Naive thymus-derived CD8-positive, alpha-beta T cell (primary cell): ENCODE measurements around the gene WTAP. TPM values are rescaled to one million over a fixed set of nuclear protein-coding genes. Genes with fewer than 3 reads are reported as not detected.
"Not testable (repeated sequence)": the region's sequence is repeated elsewhere in the genome, so short reads cannot be mapped to it uniquely, and the experiment has no call there.

Experiments
- ATAC-seq, 2 donors: fragments of 150-1000 bp; cut with Tn5 transposase in 1 of 2; sonication (Bioruptor Pico), chemical (Tn5 transposase) in 1 of 2; 1 replicate in 1 of 2; 2 replicates in 1 of 2; pipeline ENCODE4 v1.10.0; 2021; ENCODE audit warnings: mild to moderate bottlenecking in 2 of 2, moderate library complexity in 2 of 2
- POLR2A ChIA-PET: fragments of 350-600 bp; sonication (Branson Sonifier 250); formaldehyde crosslinking; loops from one replicate; lab custom pipeline; 2021; ENCODE audit warnings: antibody characterized with exemption; lab: Charles Lee
- DNase-seq, 10 donors: peaks; one replicate each; pipeline versions ENCODE4 v3.0.0 to v3.0.0-alpha.2; 2020 to 2022
- H3K27ac Mint-ChIP-seq, 10 donors: one replicate each; pipeline ENCODE4 v1.8.0; 2020 to 2022; ENCODE audit warnings: mild to moderate bottlenecking in 10 of 10, mixed read lengths in 10 of 10, moderate library complexity in 4 of 10, inconsistent platforms in 1 of 10
- H3K27me3 Mint-ChIP-seq, 5 donors: one replicate each; pipeline ENCODE4 v1.8.0; 2021 to 2022; ENCODE audit warnings: mixed read lengths in 5 of 5
- H3K36me3 Mint-ChIP-seq, 3 donors: one replicate each; pipeline ENCODE4 v1.8.0; 2020 to 2022; ENCODE audit warnings: mixed read lengths in 3 of 3, mild to moderate bottlenecking in 2 of 3, inconsistent platforms in 1 of 3
- H3K4me1 Mint-ChIP-seq, 4 donors: one replicate each; pipeline ENCODE4 v1.8.0; 2021 to 2022; ENCODE audit warnings: mixed read lengths in 4 of 4
- H3K4me3 Mint-ChIP-seq, 10 donors: one replicate each; pipeline ENCODE4 v1.8.0; 2020 to 2022; ENCODE audit warnings: mild to moderate bottlenecking in 10 of 10, mixed read lengths in 10 of 10, moderate library complexity in 6 of 10, inconsistent platforms in 1 of 10
- H3K9me3 Mint-ChIP-seq, 9 donors: one replicate each; pipeline ENCODE4 v1.8.0; 2020 to 2022; ENCODE audit warnings: mixed read lengths in 9 of 9, mild to moderate bottlenecking in 3 of 9, inconsistent platforms in 1 of 9, moderate library complexity in 1 of 9
- polyA plus RNA-seq, 3 donors: library from polyadenylated mRNA; unstranded; fragments of 300-500 nt; fragmentation: Illumina TruSeq; gene quantifications; one replicate each; pipeline ENCODE4 v1.2.3, GENCODE V29; 2021
- total RNA-seq, 8 experiments: library from RNA in 2 of 8; stranded (reverse) in 2 of 8; gene quantifications; one replicate each; pipeline ENCODE4 v1.2.3 and lab custom pipeline; 2021 to 2026

Gene WTAP
- total and polyA plus RNA-seq, 5 experiments from 2014 or later: 104 to 159 (median 128) TPM

GRCh38 chr6:159687341-159687740 lies 40.0 kb upstream of the WTAP start:
- Mint-ChIP-seq H3K27ac (peak overlapping the region in 2 of 10 donors; percentile 13 to 27), H3K27me3 (no peaks in the 10 kb centered on the region), H3K36me3 (peaks cover 0 to 76% (median 8%) of the 10 kb centered on the region in 3 donors), H3K4me1 (peaks cover 20 to 46% (median 39%) of the 10 kb centered on the region in 4 donors), H3K4me3 (no peak overlapping the region), H3K9me3 (no peaks in the 10 kb centered on the region)
- no peak for ATAC-seq
- no peak for DNase-seq
- POLR2A ChIA-PET: no interaction called here

DNA sequence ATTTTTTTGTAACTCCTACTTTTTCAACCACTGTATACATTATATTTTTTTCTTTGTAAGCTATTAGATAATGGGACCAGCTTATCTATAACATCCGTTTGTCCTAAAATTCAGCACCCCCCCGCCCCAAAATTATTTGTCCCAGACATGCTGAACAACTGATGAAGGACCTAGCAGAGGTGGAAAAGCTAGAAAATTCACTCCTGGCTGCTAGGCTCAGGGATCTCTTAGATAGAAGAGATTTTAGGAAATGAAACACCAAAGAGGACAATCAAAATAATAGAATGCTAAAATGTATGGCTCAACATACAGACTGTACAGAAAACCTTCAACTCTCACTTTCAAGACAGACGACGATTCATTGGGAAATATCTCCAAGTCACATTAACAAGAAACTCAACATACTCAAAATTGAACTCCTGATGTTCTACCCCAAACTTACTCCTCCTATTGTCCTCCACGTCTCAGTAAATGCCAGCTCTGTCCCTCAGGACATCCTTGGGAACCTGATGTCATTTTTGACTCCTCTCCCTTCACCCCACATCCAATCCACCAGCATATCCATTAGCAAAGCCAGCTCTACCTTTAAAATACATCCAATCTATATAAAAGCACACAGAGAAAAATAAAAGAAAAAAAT lies 38.9 kb upstream of the WTAP start:
- peak overlapping the region in 3 of 10 donors; percentile 17 to 80 (median 58) for H3K27ac Mint-ChIP-seq
- H3K36me3 Mint-ChIP-seq: peaks cover 0 to 65% (median 8%) of the 10 kb centered on the region in 3 donors
- DNase-seq (no peak), ATAC-seq (no peak)
- peaks cover 22 to 48% (median 40%) of the 10 kb centered on the region in 4 donors for H3K4me1 Mint-ChIP-seq
- no peaks in the 10 kb centered on the region for H3K9me3 Mint-ChIP-seq
- H3K4me3 Mint-ChIP-seq: no peak overlapping the region
- H3K27me3 Mint-ChIP-seq: no peaks in the 10 kb centered on the region
- POLR2A ChIA-PET: interaction anchor here (11.7 kb wide), 1 partner anchor 38 kb away, joined by 142 read pairs; the partner anchor contains the start of gene WTAP

DNA sequence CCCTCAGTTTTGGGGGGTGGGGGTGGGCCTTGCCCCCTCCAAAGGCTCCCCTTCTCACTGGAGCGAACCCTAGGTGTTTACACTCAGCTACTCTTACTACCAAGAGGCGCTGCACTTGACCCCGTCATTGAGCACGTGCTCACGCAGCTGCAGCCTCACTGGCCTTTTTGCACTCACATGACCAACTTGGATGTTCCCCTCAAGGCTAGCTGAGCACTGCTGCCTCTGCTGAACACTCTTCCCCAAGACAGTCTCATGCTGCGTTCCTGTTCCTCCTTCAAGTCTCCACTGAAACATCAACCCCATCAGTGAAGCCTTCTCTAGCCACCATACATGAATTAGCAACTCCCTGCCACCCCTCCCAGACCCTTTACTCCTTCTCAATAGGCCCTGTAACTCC lies 38.3 kb upstream of the WTAP start:
- ATAC-seq (no peak), DNase-seq (no peak)
- H3K27ac Mint-ChIP-seq: no peak overlapping the region
- POLR2A ChIA-PET: interaction anchor here (11.7 kb wide), 1 partner anchor 37 kb away, joined by 142 read pairs; the partner anchor contains the start of gene WTAP
- H3K4me1 Mint-ChIP-seq: peaks cover 22 to 52% (median 41%) of the 10 kb centered on the region in 4 donors
- no peaks in the 10 kb centered on the region for H3K27me3 Mint-ChIP-seq
- no peaks in the 10 kb centered on the region for H3K9me3 Mint-ChIP-seq
- peaks cover 0 to 59% (median 8%) of the 10 kb centered on the region in 3 donors for H3K36me3 Mint-ChIP-seq
- H3K4me3 Mint-ChIP-seq: peak overlapping the region in 1 of 10 donors; percentile 41

GRCh38 chr6:159690135-159690534 lies 37.2 kb upstream of the WTAP start:
- not testable (repeated sequence) for H3K4me3 Mint-ChIP-seq, H3K27ac Mint-ChIP-seq, H3K9me3 Mint-ChIP-seq, H3K27me3 Mint-ChIP-seq, ATAC-seq, DNase-seq
- POLR2A ChIA-PET: interaction anchor here (0.7 to 11.7 kb wide), 2 partner anchors 36 to 165 kb away, joined by 6 to 142 read pairs; partner anchors contain the start of gene WTAP
- H3K4me1 Mint-ChIP-seq: peaks cover 28 to 62% (median 52%) of the 10 kb centered on the region in 4 donors
- peaks cover 0 to 53% (median 5%) of the 10 kb centered on the region in 3 donors for H3K36me3 Mint-ChIP-seq

GRCh38 chr6:159691133-159691962 lies 36.0 kb upstream of the WTAP start:
- ATAC-seq (no peak), DNase-seq (peak in 4 of 10 donors; percentile 26 to 64 (median 62))
- H3K27ac Mint-ChIP-seq: peak overlapping the region in 9 of 10 donors; percentile 35 to 96 (median 93)
- no peaks in the 10 kb centered on the region for H3K27me3 Mint-ChIP-seq
- no peaks in the 10 kb centered on the region for H3K9me3 Mint-ChIP-seq
- peaks cover 0 to 41% (median 3%) of the 10 kb centered on the region in 3 donors for H3K36me3 Mint-ChIP-seq
- peak overlapping the region; percentile 88 to 95 (median 93) for H3K4me3 Mint-ChIP-seq
- POLR2A ChIA-PET: interaction anchor here (0.5 to 11.7 kb wide), 7 partner anchors 9 to 829 kb away, joined by 3 to 142 read pairs (median 5); partner anchors contain the start of genes ACAT2, MRPL18, TCP1 and WTAP
- peaks cover 28 to 61% (median 55%) of the 10 kb centered on the region in 4 donors for H3K4me1 Mint-ChIP-seq

GRCh38 chr6:159691963-159692287 lies 35.4 kb upstream of the WTAP start:
- H3K36me3 Mint-ChIP-seq: peaks cover 0 to 37% (median 3%) of the 10 kb centered on the region in 3 donors
- H3K4me3 Mint-ChIP-seq: peak overlapping the region; percentile 88 to 95 (median 93)
- no peaks in the 10 kb centered on the region for H3K27me3 Mint-ChIP-seq
- ATAC-seq (no peak), DNase-seq (peak in 1 of 10 donors; percentile 2)
- H3K9me3 Mint-ChIP-seq: no peaks in the 10 kb centered on the region
- H3K27ac Mint-ChIP-seq: peak overlapping the region; percentile 35 to 96 (median 94)
- POLR2A ChIA-PET: interaction anchor here (0.7 to 11.7 kb wide), 8 partner anchors 28 to 829 kb away, joined by 3 to 142 read pairs (median 4); partner anchors contain the start of genes ACAT2, MRPL18, TCP1 and WTAP
- H3K4me1 Mint-ChIP-seq: peaks cover 26 to 56% (median 50%) of the 10 kb centered on the region in 4 donors

- ATAC-seq: peak; percentile 40 to 50
Measured at GRCh38 chr6:159692303-159693127, 34.8 kb upstream of the WTAP start.

DNA sequence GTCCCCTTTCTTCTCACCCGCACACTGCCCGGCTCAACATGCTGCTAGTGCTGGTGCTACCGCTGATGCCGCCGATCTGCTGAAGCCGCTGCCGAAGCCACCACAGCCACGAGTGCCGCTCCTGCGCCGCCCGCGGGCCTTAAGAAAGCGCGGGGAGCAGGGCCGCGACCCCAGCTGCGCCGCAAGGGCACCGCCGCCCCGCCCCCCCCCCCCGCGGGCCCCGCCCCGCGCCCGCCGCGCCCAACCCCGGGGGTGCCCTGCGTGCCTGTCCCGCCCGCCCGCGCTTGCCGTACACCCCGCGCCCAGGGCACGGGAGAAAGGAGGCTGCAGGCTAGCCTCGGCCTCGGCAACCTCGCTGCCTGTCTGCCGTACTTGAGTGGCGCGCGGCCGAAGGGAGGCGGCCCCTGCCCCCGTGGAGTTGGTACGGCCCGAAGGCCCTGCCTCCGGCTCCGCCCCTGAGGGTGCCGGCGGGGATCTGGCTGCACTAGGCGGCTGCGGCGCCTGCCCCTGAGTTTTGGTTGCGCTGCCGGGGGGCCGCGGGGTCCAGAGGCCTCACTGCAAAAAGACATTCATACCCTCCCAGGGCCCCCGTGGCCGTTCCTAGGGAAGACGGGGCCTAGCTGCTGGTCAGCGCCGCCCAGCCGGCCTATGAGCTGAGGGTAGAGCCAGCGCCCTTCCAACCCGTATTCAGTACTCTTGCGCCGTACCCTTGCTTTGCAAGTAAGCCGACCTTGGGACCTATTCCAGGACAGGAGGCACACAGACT lies 34.0 kb upstream of the WTAP start, which contains the start of gene SOD2:
Gene SOD2 (minus strand): TSS at position 114 of the 766 bp plus-strand sequence. CDS start 74 bp downstream, at position 40.
- Mint-ChIP-seq H3K27me3 (no peaks in the 10 kb centered on the region), H3K4me1 (peaks cover 29 to 45% (median 45%) of the 10 kb centered on the region in 4 donors)

More at GRCh38 chr6:159692303-159693127, 34.8 kb upstream of the WTAP start:
- POLR2A ChIA-PET: interaction anchor here (0.5 to 11.7 kb wide), 12 partner anchors 9 to 828 kb away, joined by 3 to 142 read pairs (median 5); partner anchors contain the start of genes ACAT2, MRPL18, TCP1 and WTAP
- peak in 9 of 10 donors; percentile 37 to 80 (median 56) for DNase-seq
- peaks cover 29 to 51% (median 47%) of the 10 kb centered on the region in 4 donors for H3K4me1 Mint-ChIP-seq
- peaks cover 0 to 31% (median 3%) of the 10 kb centered on the region in 3 donors for H3K36me3 Mint-ChIP-seq
- H3K27me3 Mint-ChIP-seq: no peaks in the 10 kb centered on the region
- H3K9me3 Mint-ChIP-seq: no peaks in the 10 kb centered on the region
- H3K4me3 Mint-ChIP-seq: peak overlapping the region; percentile 88 to 95 (median 93)
- peak overlapping the region; percentile 35 to 98 (median 94) for H3K27ac Mint-ChIP-seq

GRCh38 chr6:159693894-159694545 lies 33.3 kb upstream of the WTAP start:
- DNase-seq (peak in 9 of 10 donors; percentile 32 to 69 (median 47)), ATAC-seq (peak; percentile 4 to 29)
- POLR2A ChIA-PET: interaction anchor here (1.0 to 11.7 kb wide), 7 partner anchors 8 to 274 kb away, joined by 4 to 142 read pairs (median 7); partner anchors contain the start of genes ACAT2, MRPL18, TCP1 and WTAP
- peak overlapping the region; percentile 88 to 97 (median 94) for H3K4me3 Mint-ChIP-seq
- H3K9me3 Mint-ChIP-seq: no peaks in the 10 kb centered on the region
- peaks cover 0 to 17% (median 3%) of the 10 kb centered on the region in 3 donors for H3K36me3 Mint-ChIP-seq
- peaks cover 22 to 38% (median 37%) of the 10 kb centered on the region in 4 donors for H3K4me1 Mint-ChIP-seq
- H3K27me3 Mint-ChIP-seq: no peaks in the 10 kb centered on the region
- H3K27ac Mint-ChIP-seq: peak overlapping the region; percentile 35 to 98 (median 96)

More for the DNA sequence above, 34.0 kb upstream of the WTAP start, which contains the start of gene SOD2:
- H3K27ac Mint-ChIP-seq: peak within 1 kb of the TSS; percentile 35 to 98 (median 96)
- H3K36me3 Mint-ChIP-seq: peaks cover 0 to 24% (median 3%) of the 10 kb centered on the region in 3 donors
- no peaks in the 10 kb centered on the region for H3K9me3 Mint-ChIP-seq
- POLR2A ChIA-PET: interaction anchor here (0.6 to 11.7 kb wide), 10 partner anchors 9 to 586 kb away, joined by 3 to 142 read pairs (median 6); partner anchors contain the start of genes ACAT2, MRPL18, TCP1 and WTAP
- DNase-seq: peak; percentile 70 to 95 (median 84)
- H3K4me3 Mint-ChIP-seq: peak within 1 kb of the TSS; percentile 88 to 97 (median 94)
- ATAC-seq: peak; percentile 74 to 77

- POLR2A ChIA-PET: interaction anchor here (11.7 kb wide), 1 partner anchor 30 kb away, joined by 142 read pairs; the partner anchor contains the start of gene WTAP
- H3K9me3 Mint-ChIP-seq: no peaks in the 10 kb centered on the region
- no peak for ATAC-seq
- peaks cover 19 to 39% (median 28%) of the 10 kb centered on the region in 4 donors for H3K4me1 Mint-ChIP-seq
- H3K27me3 Mint-ChIP-seq: no peaks in the 10 kb centered on the region
- DNase-seq: no peak
- H3K36me3 Mint-ChIP-seq: peaks cover 0 to 10% (median 0%) of the 10 kb centered on the region in 3 donors
- H3K4me3 Mint-ChIP-seq: peak overlapping the region in 2 of 10 donors; percentile 10 to 15
- H3K27ac Mint-ChIP-seq: peak overlapping the region in 7 of 10 donors; percentile 25 to 92 (median 58)
Measured at GRCh38 chr6:159695984-159696383, 31.3 kb upstream of the WTAP start.
